Activated CD4-positive, alpha-beta memory T cell treated with anti-CD3 and anti-CD28 coated beads, Interleukin-2, amount 10 ng/mL, durations not matched to agents 7 days and 5 days (primary cell): ENCODE results near the gene ARSJ. TPM values are rescaled to one million over a fixed set of nuclear protein-coding genes. Genes with fewer than 3 reads are reported as not detected.

ENCODE experiments used
- CTCF ChIA-PET: fragments of 350-600 bp; sonication (Branson Sonifier 250); formaldehyde crosslinking; loops from one replicate; lab custom pipeline; 2021; ENCODE audit warnings: antibody characterized with exemption, inconsistent platforms; lab: Charles Lee
- POLR2A ChIA-PET: fragments of 350-600 bp; sonication (Branson Sonifier 250); formaldehyde crosslinking; loops from one replicate; lab custom pipeline; 2021; ENCODE audit warnings: antibody characterized with exemption; lab: Charles Lee
- DNase-seq: peaks from one replicate; pipeline ENCODE4 v3.0.0-alpha.2; 2020
- H3K27ac Mint-ChIP-seq: one replicate; pipeline ENCODE4 v1.8.0; 2021; ENCODE audit warnings: mild to moderate bottlenecking, mixed read lengths
- H3K27me3 Mint-ChIP-seq: one replicate; pipeline ENCODE4 v1.8.0; 2021; ENCODE audit warnings: mixed read lengths
- H3K36me3 Mint-ChIP-seq: one replicate; pipeline ENCODE4 v1.8.0; 2021; ENCODE audit warnings: low read depth, mixed read lengths
- H3K4me1 Mint-ChIP-seq: one replicate; pipeline ENCODE4 v1.8.0; 2021; ENCODE audit warnings: mixed read lengths
- H3K4me3 Mint-ChIP-seq: one replicate; pipeline ENCODE4 v1.8.0; 2021; ENCODE audit warnings: mild to moderate bottlenecking, mixed read lengths
- H3K9me3 Mint-ChIP-seq: one replicate; pipeline ENCODE4 v1.8.0; 2021; ENCODE audit warnings: mixed read lengths
- total RNA-seq, 2 experiments: library from RNA; stranded (reverse); gene quantifications; one replicate each; pipeline ENCODE4 v1.2.3, GENCODE V29; 2021

Gene ARSJ
- total RNA-seq, 2 experiments from 2014 or later, result not detected

DNA sequence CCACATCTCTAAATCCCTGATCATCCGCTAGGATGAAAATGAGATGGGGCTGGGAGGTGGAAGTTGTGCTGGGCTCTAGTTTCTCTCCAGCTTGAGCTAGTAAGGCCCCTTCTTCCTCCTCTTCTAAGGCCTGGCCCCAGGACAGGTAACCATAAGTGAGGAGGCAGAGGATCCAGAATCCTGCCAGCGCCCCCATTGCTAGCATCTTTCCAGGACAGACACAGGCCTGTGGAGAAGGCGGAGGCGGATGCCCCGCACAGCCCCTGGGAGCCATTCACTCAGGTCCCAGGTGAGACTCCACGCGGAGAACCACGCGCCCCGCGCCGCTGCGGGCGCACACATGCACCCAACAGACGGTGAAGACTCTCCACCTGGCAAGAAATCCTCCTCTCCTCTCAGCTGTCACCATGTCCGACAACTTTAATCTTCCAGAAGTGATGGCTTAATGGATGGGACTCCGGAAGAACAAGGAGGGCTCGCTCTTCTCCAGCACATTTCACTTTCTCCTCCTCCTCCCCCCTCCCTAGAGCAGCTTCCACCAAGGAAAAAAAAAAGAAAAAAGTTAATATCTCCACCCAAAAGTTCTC, 793 bp downstream of the ARSJ start:
- peak overlapping the region; percentile 59 for H3K4me3 Mint-ChIP-seq
- no peaks in the 10 kb centered on the region for H3K9me3 Mint-ChIP-seq
- H3K4me1 Mint-ChIP-seq, result peaks cover 15% of the 10 kb centered on the region
- no peak overlapping the region for H3K27ac Mint-ChIP-seq
- no peaks in the 10 kb centered on the region for H3K36me3 Mint-ChIP-seq
- POLR2A ChIA-PET, result no interaction called here
- CTCF ChIA-PET, result interaction anchor here (0.5 kb wide), 1 partner anchor 161 kb away, joined by 3 read pairs; no protein-coding TSS in a partner anchor
- peaks cover 35% of the 10 kb centered on the region for H3K27me3 Mint-ChIP-seq
- no peak for DNase-seq

GRCh38 chr4:113978105-113978504, 1.3 kb downstream of the ARSJ start:
- ChIA-PET POLR2A (no interaction called here), CTCF (no interaction called here)
- Mint-ChIP-seq H3K36me3 (no peaks in the 10 kb centered on the region), H3K4me3 (no peak overlapping the region), H3K27me3 (peaks cover 35% of the 10 kb centered on the region), H3K27ac (no peak overlapping the region), H3K4me1 (peaks cover 15% of the 10 kb centered on the region), H3K9me3 (no peaks in the 10 kb centered on the region)
- DNase-seq, result no peak

DNA sequence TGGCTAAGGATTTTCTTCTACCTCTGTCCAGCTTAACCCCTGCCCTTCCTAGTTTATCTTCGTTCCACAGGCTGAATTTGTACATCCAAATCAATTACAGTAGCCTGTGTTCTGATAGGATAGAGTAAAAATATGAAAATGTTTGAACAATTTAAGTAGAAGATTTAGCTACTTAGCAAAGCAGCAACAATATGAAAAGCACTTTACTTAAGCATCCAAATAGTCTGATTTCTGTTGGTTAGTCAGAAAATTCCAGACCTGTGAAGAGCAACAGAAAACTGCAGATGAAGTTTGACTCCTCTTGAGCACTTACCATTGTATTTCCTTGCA, 2.0 kb downstream of the ARSJ start:
- H3K4me3 Mint-ChIP-seq, result no peak overlapping the region
- no peak for DNase-seq
- no peaks in the 10 kb centered on the region for H3K9me3 Mint-ChIP-seq
- no peaks in the 10 kb centered on the region for H3K36me3 Mint-ChIP-seq
- no peak overlapping the region for H3K27ac Mint-ChIP-seq
- peaks cover 15% of the 10 kb centered on the region for H3K4me1 Mint-ChIP-seq
- POLR2A ChIA-PET, result no interaction called here
- CTCF ChIA-PET, result no interaction called here
- peaks cover 35% of the 10 kb centered on the region for H3K27me3 Mint-ChIP-seq

DNA sequence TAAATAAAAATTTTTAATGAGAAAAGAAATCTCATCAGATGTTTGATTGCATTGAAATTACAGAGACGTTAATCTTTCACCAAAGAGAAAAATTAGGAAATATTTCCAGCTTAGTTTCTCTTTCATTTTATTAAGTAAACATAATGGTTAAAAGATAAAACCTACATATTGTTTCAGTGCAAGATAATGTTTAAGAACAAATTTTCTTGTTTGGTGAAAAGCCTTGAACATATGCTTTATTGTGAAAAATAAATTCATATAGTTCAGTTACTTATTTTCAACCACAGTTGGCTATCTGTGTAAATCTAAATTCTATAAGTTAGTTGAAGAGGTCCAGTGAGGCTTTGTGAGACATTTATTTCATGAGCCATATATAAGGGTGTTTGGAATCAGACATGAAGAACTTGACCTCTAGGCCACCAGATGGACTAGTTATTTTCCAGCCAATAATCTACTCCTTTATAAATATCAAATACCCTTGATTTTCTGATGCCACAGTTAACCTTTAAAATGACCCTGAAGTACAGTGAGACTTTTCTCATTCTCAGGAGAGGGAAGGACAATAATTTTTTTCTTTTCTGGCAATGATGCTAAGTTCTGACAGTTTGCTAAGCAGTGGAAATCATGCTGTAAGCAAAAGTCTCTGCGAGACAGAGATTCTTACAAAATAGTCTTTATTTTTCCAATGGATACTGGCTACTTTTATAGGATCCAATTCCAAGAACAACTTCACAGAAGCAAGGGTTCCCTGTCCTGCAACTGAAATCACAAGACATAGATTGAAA, 2.5 kb downstream of the ARSJ start:
- H3K4me3 Mint-ChIP-seq, result no peak overlapping the region

DNA sequence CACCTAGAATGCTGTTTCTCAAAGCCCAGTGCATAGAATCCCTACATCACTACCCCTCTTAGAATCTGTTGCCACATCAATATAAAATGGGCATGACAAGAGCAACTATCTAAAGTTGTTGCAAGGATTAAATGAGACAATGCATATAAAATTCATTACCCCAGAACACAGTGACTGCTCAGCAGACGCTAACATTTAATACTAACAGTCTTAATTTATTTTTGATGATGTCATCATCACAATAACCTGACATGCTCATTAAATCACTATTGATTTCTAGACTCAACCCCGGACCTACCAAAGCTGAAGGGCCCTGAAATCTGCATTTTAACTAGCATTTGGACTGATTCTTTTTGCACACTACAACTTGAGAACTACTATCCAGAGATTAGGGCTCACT, 3.9 kb downstream of the ARSJ start:
- no peak overlapping the region for H3K27ac Mint-ChIP-seq
- H3K9me3 Mint-ChIP-seq, result no peaks in the 10 kb centered on the region
- peaks cover 29% of the 10 kb centered on the region for H3K27me3 Mint-ChIP-seq
- DNase-seq, result no peak
- no peaks in the 10 kb centered on the region for H3K36me3 Mint-ChIP-seq
- CTCF ChIA-PET, result no interaction called here
- POLR2A ChIA-PET, result no interaction called here
- no peak overlapping the region for H3K4me3 Mint-ChIP-seq
- peaks cover 15% of the 10 kb centered on the region for H3K4me1 Mint-ChIP-seq

More for the DNA sequence above, 2.5 kb downstream of the ARSJ start:
- CTCF ChIA-PET, result no interaction called here
- H3K27me3 Mint-ChIP-seq, result peaks cover 35% of the 10 kb centered on the region
- DNase-seq, result no peak
- H3K4me1 Mint-ChIP-seq, result peaks cover 15% of the 10 kb centered on the region
- H3K9me3 Mint-ChIP-seq, result no peaks in the 10 kb centered on the region
- H3K36me3 Mint-ChIP-seq, result no peaks in the 10 kb centered on the region
- POLR2A ChIA-PET, result no interaction called here
- H3K27ac Mint-ChIP-seq, result no peak overlapping the region

DNA sequence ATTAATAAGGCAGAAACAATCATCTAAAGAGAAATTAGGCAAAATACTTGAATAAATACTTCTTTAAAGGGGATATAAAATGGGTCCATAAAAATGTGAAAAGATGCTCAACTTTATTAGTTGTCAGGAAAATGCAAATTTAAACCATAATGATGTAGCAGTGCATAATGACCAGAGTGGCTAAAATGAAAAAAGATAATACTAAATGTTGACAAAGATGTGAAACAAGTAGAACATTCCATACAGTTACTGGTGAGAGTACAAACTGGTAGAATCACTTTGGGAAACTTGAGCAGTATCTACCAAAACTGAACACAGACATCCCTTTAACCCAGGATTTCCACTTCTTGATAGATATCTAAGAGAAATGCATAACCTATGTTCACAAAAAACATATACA, 5.0 kb downstream of the ARSJ start:
- DNase-seq, result no peak
- Mint-ChIP-seq H3K27ac (no peak overlapping the region), H3K27me3 (peaks cover 18% of the 10 kb centered on the region), H3K4me3 (no peak overlapping the region), H3K36me3 (no peaks in the 10 kb centered on the region), H3K4me1 (peaks cover 7% of the 10 kb centered on the region), H3K9me3 (no peaks in the 10 kb centered on the region)
- CTCF ChIA-PET, result no interaction called here
- POLR2A ChIA-PET, result no interaction called here

GRCh38 chr4:113973345-113973744, 6.1 kb downstream of the ARSJ start:
- no peaks in the 10 kb centered on the region for H3K36me3 Mint-ChIP-seq
- peaks cover 7% of the 10 kb centered on the region for H3K27me3 Mint-ChIP-seq
- ChIA-PET CTCF (no interaction called here), POLR2A (no interaction called here)
- H3K4me3 Mint-ChIP-seq, result no peak overlapping the region
- H3K27ac Mint-ChIP-seq, result no peak overlapping the region
- DNase-seq, result no peak
- no peaks in the 10 kb centered on the region for H3K9me3 Mint-ChIP-seq
- no peaks in the 10 kb centered on the region for H3K4me1 Mint-ChIP-seq

- Mint-ChIP-seq H3K27ac (no peak overlapping the region), H3K36me3 (no peaks in the 10 kb centered on the region), H3K4me1 (no peaks in the 10 kb centered on the region), H3K9me3 (no peaks in the 10 kb centered on the region), H3K4me3 (no peak overlapping the region), H3K27me3 (peaks cover 2% of the 10 kb centered on the region)
- CTCF ChIA-PET, result no interaction called here
- no peak for DNase-seq
- POLR2A ChIA-PET, result no interaction called here
These were observed 6.7 kb downstream of the ARSJ start for GRCh38 chr4:113972781-113973180.

DNA sequence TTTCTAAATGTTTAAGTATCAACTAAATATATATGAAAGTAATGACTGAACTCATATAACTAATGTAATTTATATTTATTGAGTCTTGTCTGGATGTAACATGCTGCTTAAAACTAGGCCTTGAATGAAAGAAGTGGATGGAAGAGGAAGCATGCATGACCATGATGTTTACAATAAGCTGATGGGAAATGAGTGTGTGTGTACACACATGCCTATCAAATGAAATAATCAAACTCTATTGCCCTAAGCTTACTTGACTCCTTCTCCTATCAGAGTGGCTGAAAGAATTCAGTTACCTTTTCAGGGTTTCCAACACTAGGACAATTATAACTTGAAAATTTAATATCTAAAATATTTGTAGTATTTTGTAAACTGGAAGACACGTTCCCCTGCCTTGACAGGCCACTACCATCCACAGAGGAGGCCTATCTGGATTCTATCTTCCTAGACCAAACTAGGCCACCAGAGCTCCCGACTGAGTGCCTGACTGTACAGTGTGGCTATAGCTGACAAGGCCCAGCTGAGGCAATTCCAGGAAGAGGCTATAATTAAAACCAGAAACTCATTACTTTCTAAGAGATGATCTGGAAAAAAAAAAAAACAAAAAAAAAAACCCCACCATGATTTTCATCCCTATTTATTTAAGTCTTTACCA, 7.6 kb downstream of the ARSJ start:
- DNase-seq, result no peak
- Mint-ChIP-seq H3K4me3 (no peak overlapping the region), H3K4me1 (no peaks in the 10 kb centered on the region), H3K36me3 (no peaks in the 10 kb centered on the region), H3K27me3 (no peaks in the 10 kb centered on the region), H3K9me3 (no peaks in the 10 kb centered on the region), H3K27ac (no peak overlapping the region)
- ChIA-PET POLR2A (no interaction called here), CTCF (interaction anchor here (1.0 kb wide), 1 partner anchor 22 kb away, joined by 4 read pairs; no protein-coding TSS in a partner anchor)

DNA sequence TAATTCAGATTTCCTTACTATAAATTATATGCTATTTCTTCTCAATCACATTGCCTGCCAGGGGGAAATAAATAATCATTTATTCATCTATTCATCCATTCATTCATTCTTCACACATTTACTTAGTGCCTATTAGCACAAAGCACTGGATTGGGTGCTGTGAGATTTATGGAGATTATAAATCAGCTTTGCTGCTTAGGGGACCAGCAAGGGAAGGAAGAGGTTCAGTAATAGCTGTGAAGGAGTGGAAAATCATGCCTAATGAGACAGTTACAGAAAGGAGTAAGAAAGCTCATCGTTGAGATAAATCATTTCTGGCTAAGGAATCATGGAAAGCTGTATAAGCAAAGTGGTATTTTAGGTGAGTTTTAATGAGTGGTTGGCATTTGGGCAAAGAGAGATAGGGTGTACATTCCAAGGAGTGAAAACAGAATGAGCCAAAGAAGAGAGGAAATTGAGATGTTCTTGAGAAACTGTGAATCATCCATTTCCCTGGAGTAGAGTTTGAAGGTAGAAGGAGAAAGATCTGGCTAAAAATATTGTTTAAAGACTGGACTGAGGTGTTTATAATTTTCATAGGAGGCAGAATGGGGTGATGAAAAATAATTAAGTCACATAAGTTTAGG, 9.6 kb downstream of the ARSJ start:
- H3K4me3 Mint-ChIP-seq, result no peak overlapping the region
- H3K36me3 Mint-ChIP-seq, result no peaks in the 10 kb centered on the region
- no peaks in the 10 kb centered on the region for H3K27me3 Mint-ChIP-seq
- no peaks in the 10 kb centered on the region for H3K9me3 Mint-ChIP-seq
- no peaks in the 10 kb centered on the region for H3K4me1 Mint-ChIP-seq
- ChIA-PET POLR2A (no interaction called here), CTCF (no interaction called here)
- DNase-seq, result no peak
- H3K27ac Mint-ChIP-seq, result no peak overlapping the region

- Mint-ChIP-seq H3K4me1 (no peaks in the 10 kb centered on the region), H3K36me3 (no peaks in the 10 kb centered on the region), H3K27ac (no peak overlapping the region), H3K4me3 (no peak overlapping the region), H3K9me3 (no peaks in the 10 kb centered on the region), H3K27me3 (peaks cover 2% of the 10 kb centered on the region)
- ChIA-PET POLR2A (no interaction called here), CTCF (no interaction called here)
- DNase-seq, result no peak
These were observed 11.0 kb downstream of the ARSJ start for GRCh38 chr4:113968473-113968872.

GRCh38 chr4:113967687-113968086, 11.8 kb downstream of the ARSJ start:
- DNase-seq, result no peak
- POLR2A ChIA-PET, result no interaction called here
- H3K27ac Mint-ChIP-seq, result no peak overlapping the region
- no peaks in the 10 kb centered on the region for H3K36me3 Mint-ChIP-seq
- peaks cover 2% of the 10 kb centered on the region for H3K27me3 Mint-ChIP-seq
- H3K9me3 Mint-ChIP-seq, result peaks cover 6% of the 10 kb centered on the region
- no peaks in the 10 kb centered on the region for H3K4me1 Mint-ChIP-seq
- CTCF ChIA-PET, result no interaction called here
- no peak overlapping the region for H3K4me3 Mint-ChIP-seq

DNA sequence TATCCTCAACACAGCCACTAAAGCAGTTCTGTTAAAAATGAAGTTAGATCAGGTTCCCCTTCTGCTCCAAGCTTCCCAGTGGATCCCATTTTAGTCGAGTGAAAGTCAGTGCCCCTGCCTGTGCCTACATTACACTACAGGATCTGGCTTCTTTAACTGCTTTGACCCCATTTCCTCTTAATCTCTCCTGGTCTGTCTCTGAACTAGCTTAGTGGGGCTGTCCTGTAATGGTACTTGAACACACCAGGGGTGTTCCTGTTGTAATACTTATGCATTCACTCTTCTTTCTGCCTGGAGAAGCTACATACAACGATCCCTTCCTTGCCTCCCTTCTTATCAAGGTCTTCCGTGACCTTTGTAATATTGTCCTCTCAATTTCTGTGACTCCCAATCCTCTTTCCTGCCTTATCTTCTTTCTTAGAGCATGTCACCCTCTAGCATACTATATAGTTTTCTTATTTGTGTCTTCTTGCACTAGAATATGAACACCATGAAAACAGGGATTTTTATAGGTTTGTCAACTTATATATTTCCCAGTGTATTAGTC, 16.7 kb downstream of the ARSJ start:
- Mint-ChIP-seq H3K36me3 (no peaks in the 10 kb centered on the region), H3K27me3 (peaks cover 6% of the 10 kb centered on the region), H3K4me1 (no peaks in the 10 kb centered on the region), H3K9me3 (peaks cover 9% of the 10 kb centered on the region), H3K4me3 (no peak overlapping the region), H3K27ac (no peak overlapping the region)
- ChIA-PET POLR2A (no interaction called here), CTCF (no interaction called here)
- no peak for DNase-seq
